Esophagus (tissue), 2 donors: Measurements from ENCODE around the gene CISD3. TPM values are rescaled to one million over a fixed set of nuclear protein-coding genes. Genes with fewer than 3 reads are reported as not detected.

Source experiments
- H3K27ac ChIP-seq, 2 donors: one replicate each; pipeline ENCODE4 v1.5.1; 2013; ENCODE audit warnings: low read depth in 2 of 2, mild to moderate bottlenecking in 2 of 2, inconsistent platforms in 1 of 2, low read length in 1 of 2, moderate library complexity in 1 of 2
- H3K27me3 ChIP-seq, 2 donors: one replicate each; pipeline ENCODE4 v1.6.1; 2013; ENCODE audit warnings: low read length in 2 of 2, control low read depth in 1 of 2, mild to moderate bottlenecking in 1 of 2; ENCODE audit not compliant: insufficient read depth in 2 of 2, control insufficient read depth in 1 of 2
- H3K36me3 ChIP-seq, 2 donors: one replicate each; pipeline ENCODE4 v1.6.1; 2013; ENCODE audit warnings: low read length in 1 of 2; ENCODE audit not compliant: control insufficient read depth in 2 of 2, insufficient read depth in 2 of 2
- H3K4me1 ChIP-seq, 2 donors: one replicate each; pipeline ENCODE4 v1.6.1; 2013; ENCODE audit warnings: low read length in 1 of 2; ENCODE audit not compliant: control insufficient read depth in 2 of 2, insufficient read depth in 2 of 2
- H3K4me3 ChIP-seq, 2 donors: one replicate each; pipeline ENCODE4 v1.5.1; 2013; ENCODE audit warnings: low read length in 2 of 2, mild to moderate bottlenecking in 2 of 2, low read depth in 1 of 2, moderate library complexity in 1 of 2
- H3K9me3 ChIP-seq, 2 donors: one replicate each; pipeline ENCODE4 v1.6.1; 2013; ENCODE audit warnings: mild to moderate bottlenecking in 2 of 2, low read depth in 1 of 2, low read length in 1 of 2, moderate library complexity in 1 of 2; ENCODE audit not compliant: control insufficient read depth in 2 of 2, insufficient read depth in 1 of 2
- WGBS, 2 donors: extraction: QIAGEN DNeasy Blood & Tissue Kit; methylation state at CpG; one replicate each; pipeline ENCODE4 v1.1.7; 2013; 5-methylcytosine and 5-hydroxymethylcytosine counted together
- polyA plus RNA-seq, 2 donors: library from polyadenylated mRNA; stranded (reverse); fragments of 200-250 nt; gene quantifications; one replicate each; pipeline ENCODE4 v1.2.3, GENCODE V29; 2013
- donor health status: healthy with polysubstance abuse.
- donor health status: Bipolar disorder and iron deficiency.

Gene CISD3
- polyA plus RNA-seq, 2 donors: 14.5 to 28.5 TPM

- H3K4me3 ChIP-seq: peak overlapping the region; percentile 71 to 92
- H3K27me3 ChIP-seq: no peaks in the 10 kb centered on the region
- H3K36me3 ChIP-seq: peaks cover 7 to 26% of the 10 kb centered on the region in 2 donors
- 7 to 9% methylated on average over 20 of the region's 20 CpGs for WGBS, 2 donors
- peaks cover 8 to 10% of the 10 kb centered on the region in 2 donors for H3K4me1 ChIP-seq
- peak overlapping the region; percentile 97 to 99 for H3K27ac ChIP-seq
- no peaks in the 10 kb centered on the region for H3K9me3 ChIP-seq
These were observed 23.5 kb upstream of the CISD3 start for GRCh38 chr17:38706505-38707216.

GRCh38 chr17:38707678-38708351 is 22.3 kb upstream of the CISD3 start:
- no peaks in the 10 kb centered on the region for H3K27me3 ChIP-seq
- H3K27ac ChIP-seq: peak overlapping the region in 1 of 2 donors; percentile 5
- H3K9me3 ChIP-seq: no peaks in the 10 kb centered on the region
- peaks cover 8 to 10% of the 10 kb centered on the region in 2 donors for H3K4me1 ChIP-seq
- WGBS, 2 donors: 78 to 80% methylated on average over 20 to 21 of the region's 21 CpGs
- H3K36me3 ChIP-seq: peaks cover 15 to 37% of the 10 kb centered on the region in 2 donors
- H3K4me3 ChIP-seq: peak overlapping the region in 1 of 2 donors; percentile 92

- WGBS, 2 donors: 86 to 87% methylated on average over 18 of the region's 18 CpGs
- H3K27me3 ChIP-seq: no peaks in the 10 kb centered on the region
- peaks cover 8 to 10% of the 10 kb centered on the region in 2 donors for H3K4me1 ChIP-seq
- H3K27ac ChIP-seq: no peak overlapping the region
- H3K4me3 ChIP-seq: no peak overlapping the region
- no peaks in the 10 kb centered on the region for H3K9me3 ChIP-seq
- peaks cover 15 to 50% of the 10 kb centered on the region in 2 donors for H3K36me3 ChIP-seq
These were observed 20.9 kb upstream of the CISD3 start for GRCh38 chr17:38709104-38709820.

- Histone ChIP-seq H3K27ac (no peak overlapping the region), H3K36me3 (peaks cover 15 to 51% of the 10 kb centered on the region in 2 donors), H3K4me3 (no peak overlapping the region), H3K9me3 (no peaks in the 10 kb centered on the region), H3K27me3 (no peaks in the 10 kb centered on the region), H3K4me1 (peaks cover 8 to 10% of the 10 kb centered on the region in 2 donors)
- WGBS, 2 donors: 57 to 60% methylated on average over 13 of the region's 13 CpGs
These were observed 20.1 kb upstream of the CISD3 start for GRCh38 chr17:38709864-38710603.

GRCh38 chr17:38710604-38710962 is 19.6 kb upstream of the CISD3 start:
- no peaks in the 10 kb centered on the region for H3K9me3 ChIP-seq
- no peaks in the 10 kb centered on the region for H3K27me3 ChIP-seq
- peaks cover 8 to 10% of the 10 kb centered on the region in 2 donors for H3K4me1 ChIP-seq
- H3K36me3 ChIP-seq: peaks cover 18 to 55% of the 10 kb centered on the region in 2 donors
- no peak overlapping the region for H3K4me3 ChIP-seq
- no peak overlapping the region for H3K27ac ChIP-seq
- WGBS, 2 donors: 82 to 84% methylated on average over 3 of the region's 3 CpGs

- Histone ChIP-seq H3K4me1 (peaks cover 8 to 10% of the 10 kb centered on the region in 2 donors), H3K9me3 (no peaks in the 10 kb centered on the region), H3K27ac (no peak overlapping the region), H3K4me3 (no peak overlapping the region), H3K27me3 (no peaks in the 10 kb centered on the region), H3K36me3 (peaks cover 19 to 59% of the 10 kb centered on the region in 2 donors)
- 85 to 86% methylated on average over 5 of the region's 5 CpGs for WGBS, 2 donors
These were observed 19.2 kb upstream of the CISD3 start for GRCh38 chr17:38710985-38711384.

- Histone ChIP-seq H3K9me3 (no peaks in the 10 kb centered on the region), H3K36me3 (peaks cover 26 to 66% of the 10 kb centered on the region in 2 donors), H3K4me1 (peaks cover 3 to 7% of the 10 kb centered on the region in 2 donors), H3K27ac (no peak overlapping the region), H3K4me3 (no peak overlapping the region), H3K27me3 (no peaks in the 10 kb centered on the region)
- 77 to 79% methylated on average over 26 of the region's 26 CpGs for WGBS, 2 donors
These were observed 18.2 kb upstream of the CISD3 start for GRCh38 chr17:38711792-38712571.

- WGBS, 2 donors: 94 to 95% methylated on average over 8 to 10 of the region's 10 CpGs
- Histone ChIP-seq H3K36me3 (peaks cover 26 to 68% of the 10 kb centered on the region in 2 donors), H3K27ac (no peak overlapping the region), H3K4me3 (no peak overlapping the region), H3K27me3 (no peaks in the 10 kb centered on the region), H3K4me1 (peaks cover 0 to 3% of the 10 kb centered on the region in 2 donors), H3K9me3 (no peaks in the 10 kb centered on the region)
These were observed 17.5 kb upstream of the CISD3 start for GRCh38 chr17:38712593-38712992.
